HL-60/S4 (cell line): ENCODE data around the gene MEGF6.

Experiments used
- in situ Hi-C: fragments of 300-500 bp; cut with MboI; formaldehyde crosslinking; loops from 2 replicates; pipeline ENCODE4 v1.14.3; 2022; ENCODE audit warnings: low sequenced_read_pairs

The MEGF6 gene

GRCh38 chr1:3476666-3477065 is 134.6 kb downstream of the MEGF6 start:
- in situ Hi-C loops = no loop called here

DNA sequence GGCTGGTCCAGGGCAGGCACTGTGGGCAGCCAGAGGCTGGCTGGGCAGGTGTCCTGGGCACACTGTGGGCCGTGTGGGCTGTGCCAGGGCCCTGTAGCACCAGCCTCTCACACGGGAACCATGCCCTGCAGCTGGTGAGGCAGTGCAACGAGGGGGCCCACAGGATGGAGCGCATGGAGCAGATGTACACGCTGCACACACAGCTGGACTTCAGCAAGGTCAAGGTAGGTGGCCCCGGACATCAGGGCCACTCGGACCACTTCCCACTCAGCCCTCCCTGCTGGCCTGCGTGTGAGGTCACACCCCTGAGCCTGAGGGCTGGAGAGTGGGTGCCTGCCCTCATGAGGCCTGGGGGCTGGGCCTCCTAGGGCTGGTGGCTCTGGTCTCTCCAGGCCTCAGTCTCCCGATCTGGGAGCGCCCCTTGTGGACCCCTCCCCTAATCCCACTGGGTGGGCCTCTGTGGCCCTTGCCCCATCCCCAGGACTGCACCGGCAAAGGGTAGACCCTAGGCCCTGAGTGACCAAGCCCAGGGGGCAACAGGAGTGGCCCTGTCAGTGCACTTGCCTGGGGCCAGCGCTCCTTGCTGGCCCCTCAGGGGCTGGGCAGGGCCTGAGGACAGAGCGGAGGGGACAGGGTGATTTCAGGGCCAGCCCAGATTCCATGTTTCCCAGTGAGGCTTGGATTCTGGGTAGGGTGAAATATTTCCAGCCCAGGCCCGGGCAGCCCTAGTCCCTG is 135.3 kb downstream of the MEGF6 start:
- in situ Hi-C loops = no loop called here

DNA sequence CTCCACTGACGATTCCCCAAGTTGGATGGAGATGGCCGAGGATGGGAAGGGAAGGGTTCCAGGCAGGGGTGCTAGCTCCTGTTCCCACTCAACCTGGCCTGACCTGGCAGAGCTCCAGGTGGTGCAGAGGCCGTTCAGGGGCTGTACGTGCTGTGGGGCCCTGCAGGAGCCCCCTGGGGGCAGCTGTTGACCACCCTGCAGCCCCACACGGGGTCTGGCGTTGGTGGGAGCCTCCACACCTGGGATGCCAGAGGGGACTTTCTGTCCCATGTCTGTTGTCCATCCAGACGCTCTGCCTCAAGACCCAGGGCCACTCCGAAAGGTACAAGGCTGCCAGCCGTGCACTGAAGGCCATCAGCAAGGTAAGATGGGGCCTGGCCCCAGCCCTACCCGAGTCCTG is 136.9 kb downstream of the MEGF6 start:
- in situ Hi-C loops = no loop called here

- in situ Hi-C loops = no loop called here
Measured at GRCh38 chr1:3474016-3474415, 137.3 kb downstream of the MEGF6 start.

GRCh38 chr1:3473381-3473844 is 137.9 kb downstream of the MEGF6 start:
- in situ Hi-C loops = no loop called here

GRCh38 chr1:3472906-3473305 is 138.4 kb downstream of the MEGF6 start:
- in situ Hi-C loops = no loop called here

- in situ Hi-C loops = no loop called here
Measured at GRCh38 chr1:3472088-3472850, 139.0 kb downstream of the MEGF6 start.

DNA sequence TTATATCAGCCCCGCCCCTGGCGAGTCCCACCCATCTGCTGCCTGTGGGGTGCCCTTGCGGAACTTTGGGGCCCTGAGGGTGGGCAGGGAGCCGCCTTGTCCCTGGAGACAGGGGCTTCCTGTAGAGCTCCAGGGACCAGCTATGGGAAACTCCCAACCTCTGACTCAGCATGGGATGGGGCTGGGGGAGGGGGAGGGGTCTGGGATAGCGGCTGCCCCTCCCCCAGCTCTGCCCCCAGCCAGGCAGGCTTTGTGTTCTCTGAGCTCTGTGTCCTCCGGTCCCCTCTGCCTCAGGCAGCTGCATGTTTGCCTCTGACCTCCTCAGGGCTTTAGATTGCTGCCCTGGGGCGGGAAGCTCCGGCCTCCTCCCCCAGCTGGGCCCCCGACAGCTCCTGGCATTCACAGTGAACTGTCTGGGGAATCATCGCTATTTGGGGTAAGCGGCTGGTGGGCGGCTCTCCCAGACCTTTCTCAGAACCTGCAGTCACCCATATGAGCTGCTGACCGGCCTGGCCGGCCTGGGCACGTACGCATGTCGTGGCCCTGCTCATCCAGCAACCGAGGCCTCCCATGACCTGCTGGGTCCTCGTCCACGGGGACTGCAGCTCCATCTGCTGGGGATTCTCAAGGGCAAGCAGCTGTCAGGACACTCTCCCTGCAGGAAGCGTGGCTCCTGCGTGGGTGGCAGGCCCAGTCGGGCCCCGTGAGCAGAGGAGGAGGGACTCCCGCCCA is 139.8 kb downstream of the MEGF6 start:
- in situ Hi-C loops = no loop called here

- in situ Hi-C loops = no loop called here
Measured at GRCh38 chr1:3470650-3471355, 140.5 kb downstream of the MEGF6 start.

GRCh38 chr1:3469849-3470649 is 141.3 kb downstream of the MEGF6 start:
- in situ Hi-C loops = no loop called here

DNA sequence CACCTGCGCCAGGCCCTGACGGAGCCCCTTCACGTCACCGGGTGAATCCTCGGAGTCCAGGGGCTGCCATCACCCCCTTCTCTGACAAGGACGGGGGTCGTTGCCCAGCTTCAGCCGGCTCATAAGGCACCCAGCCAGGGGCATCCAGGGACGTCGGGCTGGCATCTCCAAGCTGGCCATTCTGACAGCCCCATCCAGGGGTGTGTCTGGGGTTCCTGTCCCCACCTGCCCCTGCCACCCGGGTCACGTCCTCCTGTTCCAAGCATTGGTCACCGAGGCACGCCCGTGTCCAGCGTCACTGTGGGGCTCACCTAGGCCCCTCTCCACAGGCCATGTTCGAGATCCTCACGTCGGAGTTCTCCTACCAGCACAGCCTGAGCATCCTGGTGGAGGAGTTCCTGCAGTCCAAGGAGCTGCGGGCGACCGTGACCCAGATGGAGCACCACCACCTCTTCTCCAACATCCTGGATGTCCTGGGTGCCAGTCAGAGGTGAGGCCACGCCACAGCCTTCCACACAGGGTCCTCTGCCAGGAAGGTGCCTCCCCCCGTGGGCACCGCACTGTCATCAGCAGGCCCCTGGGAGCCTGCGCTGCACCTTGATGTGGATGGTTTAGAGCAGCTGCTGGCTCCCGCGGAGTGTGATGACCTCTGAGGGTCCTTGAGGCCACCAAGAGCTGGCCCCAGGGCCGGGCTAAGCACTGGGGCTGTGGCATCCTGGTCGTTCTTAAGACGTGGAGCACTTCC is 142.0 kb downstream of the MEGF6 start:
- in situ Hi-C loops = no loop called here

GRCh38 chr1:3468236-3469103 is 142.8 kb downstream of the MEGF6 start:
- in situ Hi-C loops = no loop called here

- in situ Hi-C loops = no loop called here
Measured at GRCh38 chr1:3467096-3468036, 143.9 kb downstream of the MEGF6 start.

GRCh38 chr1:3466366-3467075 is 144.8 kb downstream of the MEGF6 start:
- in situ Hi-C loops = no loop called here

DNA sequence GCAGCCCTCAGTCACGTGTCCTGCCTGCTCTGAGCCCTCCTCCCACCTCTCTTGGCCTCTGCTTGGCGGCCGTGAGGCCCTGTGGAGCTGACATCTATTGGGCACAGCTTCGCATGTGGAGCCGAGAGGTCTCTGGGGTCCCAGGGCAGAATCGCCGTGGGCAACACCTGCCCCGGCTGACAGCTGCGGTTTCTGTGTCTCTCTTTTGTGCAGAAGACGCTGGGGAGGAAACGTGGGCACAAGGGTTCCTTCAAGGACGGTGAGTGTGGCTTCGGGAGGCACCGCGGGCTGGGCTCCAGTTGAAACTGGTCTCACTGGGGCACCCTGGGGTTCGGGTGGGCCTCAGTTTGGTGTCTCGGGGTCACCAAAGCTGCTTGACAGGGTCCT is 145.4 kb downstream of the MEGF6 start:
- in situ Hi-C loops = no loop called here

- in situ Hi-C loops = no loop called here
Measured at GRCh38 chr1:3465091-3465934, 146.0 kb downstream of the MEGF6 start.
